Measurements from ENCODE around the gene CTDP1.

DNA sequence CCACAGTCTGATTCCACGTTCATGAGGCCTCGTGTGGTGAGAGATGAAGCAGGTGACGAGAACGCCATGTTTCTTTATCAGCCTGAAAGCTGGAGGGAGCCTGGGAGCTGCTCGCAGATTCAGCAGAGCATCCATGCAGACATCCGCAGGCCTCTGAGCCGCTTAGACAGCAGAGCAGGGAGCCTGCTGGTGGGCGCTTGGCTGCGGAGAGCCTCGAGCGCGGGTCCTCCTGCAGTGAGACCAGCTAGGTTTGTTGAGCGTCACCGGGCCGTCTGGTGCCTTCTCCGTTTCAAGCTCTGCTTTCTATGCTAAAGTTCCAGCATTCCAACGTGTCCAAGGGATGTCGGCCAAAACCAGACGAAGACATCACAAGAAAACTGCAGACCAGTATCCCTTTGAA, 27.6 kb downstream of the CTDP1 start:
- TF ChIP-seq EHMT2 (IDR thresholded peaks at IDR 0.05): no peak
- no peak for TF ChIP-seq EP300 (IDR thresholded peaks at IDR 0.05; ENCODE audit: low read length)
- TF ChIP-seq EZH2 (IDR thresholded peaks at IDR 0.05; ENCODE audit: borderline replicate concordance, low read depth, low read length): no peak
